PC-3 (cell line): ENCODE results near the gene ALS2CL. TPM values are rescaled to one million over a fixed set of nuclear protein-coding genes. Genes with fewer than 3 reads are reported as not detected.

ENCODE experiments used
- ATAC-seq: fragments of 200-7000 bp; cut with Tn5 transposase; 2 replicates; pipeline ENCODE4 v1.9.1; 2020; ENCODE audit warnings: mild to moderate bottlenecking, moderate library complexity
- BruUV-seq: library from RNA; stranded (reverse); fragments of 400-500 nt; replicated peaks from 2 replicates; lab custom pipeline; 2021; lab: Mats Ljungman, UMichigan
- CTCF ChIA-PET: fragments of 300-600 bp; sonication (Branson Sonifier 250); formaldehyde crosslinking; loops from one replicate; lab custom pipeline; 2022; ENCODE audit warnings: antibody characterized with exemption; lab: Charles Lee
- POLR2A ChIA-PET: fragments of 300-600 bp; sonication (Branson Sonifier 250); formaldehyde crosslinking; loops from one replicate; lab custom pipeline; 2022; ENCODE audit warnings: antibody characterized with exemption; ENCODE audit not compliant: unreplicated experiment; lab: Charles Lee
- DNase-seq: peaks from one replicate; pipeline ENCODE4 v3.0.0-alpha.2; 2015
- H2AFZ ChIP-seq: fragments of 300-600 bp; sonication (generic); 2 replicates; pipeline ENCODE4 v1.6.0; 2016; ENCODE audit warnings: antibody characterized with exemption, low read length
- H3F3A ChIP-seq: fragments of 300-600 bp; sonication (generic); one replicate; pipeline ENCODE4 v1.6.0; 2017; ENCODE audit warnings: antibody characterized with exemption, low read length, control low read depth, mild to moderate bottlenecking; ENCODE audit not compliant: unreplicated experiment
- H3K27ac ChIP-seq: fragments of 300-600 bp; sonication (generic); 2 replicates; pipeline ENCODE4 v1.5.1; 2016; ENCODE audit warnings: mild to moderate bottlenecking, low read length
- H3K27me3 ChIP-seq: fragments of 300-600 bp; sonication (generic); 2 replicates; pipeline ENCODE4 v1.6.1; 2016; ENCODE audit warnings: low read length, mixed read lengths
- H3K36me3 ChIP-seq: fragments of 300-600 bp; sonication (generic); 2 replicates; pipeline ENCODE4 v1.6.1; 2016; ENCODE audit warnings: low read depth, mixed run types, low read length, mixed read lengths
- H3K4me1 ChIP-seq: fragments of 300-600 bp; sonication (generic); 2 replicates; pipeline ENCODE4 v1.5.1; 2016; ENCODE audit warnings: low read length; ENCODE audit not compliant: insufficient read depth
- H3K4me2 ChIP-seq: fragments of 300-600 bp; sonication (generic); 2 replicates; pipeline ENCODE4 v1.6.0; 2016; ENCODE audit warnings: low read length
- H3K4me3 ChIP-seq: fragments of 300-600 bp; sonication (generic); 2 replicates; pipeline ENCODE4 v1.5.1; 2016; ENCODE audit warnings: mild to moderate bottlenecking, low read length, mixed read lengths
- H3K79me2 ChIP-seq: fragments of 300-600 bp; sonication (generic); 2 replicates; pipeline ENCODE4 v1.6.1; 2017; ENCODE audit warnings: low read length, mixed read lengths
- H3K9ac ChIP-seq: fragments of 300-600 bp; sonication (generic); 2 replicates; pipeline ENCODE4 v1.6.0; 2016; ENCODE audit warnings: mild to moderate bottlenecking, low read length
- H3K9me2 ChIP-seq: fragments of 300-600 bp; sonication (generic); replicated peaks from 2 replicates; pipeline ENCODE4 v1.6.1; 2016; ENCODE audit warnings: mixed run types, low read length, mixed read lengths
- H3K9me3 ChIP-seq: fragments of 300-600 bp; sonication (generic); 2 replicates; pipeline ENCODE4 v1.6.1; 2016; ENCODE audit warnings: low read length, mixed read lengths
- H4K20me1 ChIP-seq: fragments of 300-600 bp; sonication (generic); 2 replicates; pipeline ENCODE4 v1.6.1; 2016; ENCODE audit warnings: low read length, mixed read lengths
- EZH2 ChIP-seq: fragments of 300-600 bp; sonication (generic); IDR thresholded peaks from one replicate; pipeline ENCODE4 v1.6.1; 2017; ENCODE audit warnings: antibody characterized with exemption, mild to moderate bottlenecking, low read length; ENCODE audit not compliant: unreplicated experiment
- EZH2phosphoT487 ChIP-seq: fragments of 300-600 bp; sonication (generic); IDR thresholded peaks from 2 replicates; pipeline ENCODE4 v1.6.1; 2018; ENCODE audit warnings: mild to moderate bottlenecking, antibody characterized with exemption, low read length, borderline replicate concordance
- intact Hi-C: fragments of 100-400 bp; cut with micrococcal nuclease; formaldehyde crosslinking; loops from 2 replicates; pipeline ENCODE4 v1.9.0; 2023
- total RNA-seq: library from RNA; depleted of rRNA; stranded (reverse); fragments of >200 nt; gene quantifications from 2 replicates; pipeline ENCODE4 v1.2.3, GENCODE V29; 2014
- TF ChIP-seq, protein P1 (sequence below): fragments of 300-600 bp; sonication (generic); conservative IDR thresholded peaks from 2 replicates; pipeline ENCODE4 v1.5.1; 2017; ENCODE audit warnings: antibody characterized with exemption, low read depth, mild to moderate bottlenecking, low read length

ALS2CL gene
- total RNA-seq, 1 experiment from 2014 or later: 30.1 TPM

GRCh38 chr3:46674031-46674845, 19.2 kb downstream of the ALS2CL start:
- H3K27me3 ChIP-seq: no peaks in the 10 kb centered on the region
- no peak overlapping the region for H3K4me2 ChIP-seq
- H3F3A ChIP-seq: no peaks in the 10 kb centered on the region
- no peaks in the 10 kb centered on the region for H3K9me2 ChIP-seq
- no peaks in the 10 kb centered on the region for H3K4me1 ChIP-seq
- ATAC-seq: no peak
- H3K4me3 ChIP-seq: no peak overlapping the region
- H3K9ac ChIP-seq: no peak overlapping the region
- CTCF ChIA-PET: no interaction called here
- peaks cover 6% of the 10 kb centered on the region; the same call in 1 of the 2 replicates for H3K36me3 ChIP-seq
- no peak for DNase-seq
- no peak overlapping the region for H2AFZ ChIP-seq
- BruUV-seq: no TSS peak
- no peak overlapping the region for H3K27ac ChIP-seq
- no peaks in the 10 kb centered on the region for H3K9me3 ChIP-seq
- POLR2A ChIA-PET: no interaction called here
- H3K79me2 ChIP-seq: no peaks in the 10 kb centered on the region
- no peaks in the 10 kb centered on the region for H4K20me1 ChIP-seq
- TF ChIP-seq EZH2 (no peak), EZH2phosphoT487 (no peak)
- TF ChIP-seq, protein P1, sequence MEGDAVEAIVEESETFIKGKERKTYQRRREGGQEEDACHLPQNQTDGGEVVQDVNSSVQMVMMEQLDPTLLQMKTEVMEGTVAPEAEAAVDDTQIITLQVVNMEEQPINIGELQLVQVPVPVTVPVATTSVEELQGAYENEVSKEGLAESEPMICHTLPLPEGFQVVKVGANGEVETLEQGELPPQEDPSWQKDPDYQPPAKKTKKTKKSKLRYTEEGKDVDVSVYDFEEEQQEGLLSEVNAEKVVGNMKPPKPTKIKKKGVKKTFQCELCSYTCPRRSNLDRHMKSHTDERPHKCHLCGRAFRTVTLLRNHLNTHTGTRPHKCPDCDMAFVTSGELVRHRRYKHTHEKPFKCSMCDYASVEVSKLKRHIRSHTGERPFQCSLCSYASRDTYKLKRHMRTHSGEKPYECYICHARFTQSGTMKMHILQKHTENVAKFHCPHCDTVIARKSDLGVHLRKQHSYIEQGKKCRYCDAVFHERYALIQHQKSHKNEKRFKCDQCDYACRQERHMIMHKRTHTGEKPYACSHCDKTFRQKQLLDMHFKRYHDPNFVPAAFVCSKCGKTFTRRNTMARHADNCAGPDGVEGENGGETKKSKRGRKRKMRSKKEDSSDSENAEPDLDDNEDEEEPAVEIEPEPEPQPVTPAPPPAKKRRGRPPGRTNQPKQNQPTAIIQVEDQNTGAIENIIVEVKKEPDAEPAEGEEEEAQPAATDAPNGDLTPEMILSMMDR: peak; percentile 50
- intact Hi-C loops: no loop called here

- Histone ChIP-seq H3K9me3 (no peaks in the 10 kb centered on the region), H3K36me3 (peaks cover 6% of the 10 kb centered on the region; the same call in 1 of the 2 replicates), H3K4me1 (no peaks in the 10 kb centered on the region), H3K9ac (no peak overlapping the region), H3F3A (no peaks in the 10 kb centered on the region), H3K27me3 (no peaks in the 10 kb centered on the region), H3K27ac (no peak overlapping the region), H2AFZ (no peak overlapping the region), H3K4me2 (no peak overlapping the region), H3K4me3 (no peak overlapping the region), H3K79me2 (no peaks in the 10 kb centered on the region), H3K9me2 (no peaks in the 10 kb centered on the region), H4K20me1 (no peaks in the 10 kb centered on the region)
- BruUV-seq: no TSS peak
- CTCF ChIA-PET: no interaction called here
- intact Hi-C loops: no loop called here
- no peak for ATAC-seq
- POLR2A ChIA-PET: no interaction called here
- TF ChIP-seq EZH2 (no peak), EZH2phosphoT487 (no peak)
- TF ChIP-seq, protein P1: no peak
- DNase-seq: no peak
Measured at GRCh38 chr3:46673151-46674030, 20.1 kb downstream of the ALS2CL start.
